Upper lobe of left lung (tissue), 4 donors: ENCODE results near the gene NOS1AP.

ENCODE experiments used
- EP300 ChIP-seq, 4 donors: sonication (generic); formaldehyde crosslinking; IDR thresholded peaks; one replicate each; pipeline ENCODE4 v1.5.1; 2017; ENCODE audit warnings: antibody characterized with exemption in 4 of 4, control low read depth in 2 of 4
- POLR2A ChIP-seq, 4 donors: fragments of 450-650 bp; IDR thresholded peaks; one replicate each; pipeline ENCODE4 v1.5.1; 2016 to 2017; ENCODE audit warnings: antibody characterized with exemption in 4 of 4, mild to moderate bottlenecking in 2 of 4
- POLR2AphosphoS5 ChIP-seq, 2 donors: sonication (generic); formaldehyde crosslinking; IDR thresholded peaks; one replicate each; pipeline ENCODE4 v1.5.1; 2017; ENCODE audit warnings: antibody characterized with exemption in 2 of 2
- TF ChIP-seq, protein P1 (sequence below), 6 experiments: fragments of 450-650 bp in 4 of 6; fragments of 200-600 bp in 2 of 6; sonication (generic) in 2 of 6; IDR thresholded peaks; one replicate each; pipeline ENCODE4 v1.5.1; 2016 to 2019; ENCODE audit warnings: antibody characterized with exemption in 6 of 6

DNA sequence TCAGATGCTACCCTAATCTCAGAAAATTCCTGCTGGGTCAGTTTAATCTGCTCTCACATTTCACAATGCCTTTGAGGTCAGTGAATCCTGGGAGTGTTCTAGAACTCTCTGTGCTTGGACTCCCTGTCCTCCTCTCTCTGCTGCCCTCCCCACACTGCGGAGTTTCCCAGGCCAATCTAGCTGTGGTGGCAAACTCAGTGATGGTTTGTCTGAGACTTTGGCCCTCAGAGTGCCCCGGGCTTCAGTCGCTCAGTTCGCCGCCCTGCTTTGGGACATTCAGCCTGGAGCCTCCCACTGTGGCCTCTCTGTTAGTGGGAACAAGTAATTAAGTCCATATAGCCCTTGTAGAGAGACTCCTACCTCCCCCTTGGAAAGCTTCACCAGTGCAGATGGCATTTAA is 319.1 kb downstream of the NOS1AP start:
- TF ChIP-seq, protein P1, sequence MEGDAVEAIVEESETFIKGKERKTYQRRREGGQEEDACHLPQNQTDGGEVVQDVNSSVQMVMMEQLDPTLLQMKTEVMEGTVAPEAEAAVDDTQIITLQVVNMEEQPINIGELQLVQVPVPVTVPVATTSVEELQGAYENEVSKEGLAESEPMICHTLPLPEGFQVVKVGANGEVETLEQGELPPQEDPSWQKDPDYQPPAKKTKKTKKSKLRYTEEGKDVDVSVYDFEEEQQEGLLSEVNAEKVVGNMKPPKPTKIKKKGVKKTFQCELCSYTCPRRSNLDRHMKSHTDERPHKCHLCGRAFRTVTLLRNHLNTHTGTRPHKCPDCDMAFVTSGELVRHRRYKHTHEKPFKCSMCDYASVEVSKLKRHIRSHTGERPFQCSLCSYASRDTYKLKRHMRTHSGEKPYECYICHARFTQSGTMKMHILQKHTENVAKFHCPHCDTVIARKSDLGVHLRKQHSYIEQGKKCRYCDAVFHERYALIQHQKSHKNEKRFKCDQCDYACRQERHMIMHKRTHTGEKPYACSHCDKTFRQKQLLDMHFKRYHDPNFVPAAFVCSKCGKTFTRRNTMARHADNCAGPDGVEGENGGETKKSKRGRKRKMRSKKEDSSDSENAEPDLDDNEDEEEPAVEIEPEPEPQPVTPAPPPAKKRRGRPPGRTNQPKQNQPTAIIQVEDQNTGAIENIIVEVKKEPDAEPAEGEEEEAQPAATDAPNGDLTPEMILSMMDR (IDR thresholded peaks at IDR 0.05): no peak
- TF ChIP-seq POLR2AphosphoS5 (IDR thresholded peaks at IDR 0.05) (no peak), POLR2A (IDR thresholded peaks at IDR 0.05) (no peak), EP300 (IDR thresholded peaks at IDR 0.05) (peak in 1 of 4 donors; percentile 65)
